SW 1271 (cell line): ENCODE measurements around the gene TNFRSF17.
"Not testable (repeated sequence)": the region's sequence is repeated elsewhere in the genome, so short reads cannot be mapped to it uniquely, and the experiment has no call there.

ENCODE experiments used
- DNase-seq, 2 experiments: peaks; one replicate each; lab custom pipeline; 2025; lab: John Stamatoyannopoulos, UW

Gene TNFRSF17

DNA sequence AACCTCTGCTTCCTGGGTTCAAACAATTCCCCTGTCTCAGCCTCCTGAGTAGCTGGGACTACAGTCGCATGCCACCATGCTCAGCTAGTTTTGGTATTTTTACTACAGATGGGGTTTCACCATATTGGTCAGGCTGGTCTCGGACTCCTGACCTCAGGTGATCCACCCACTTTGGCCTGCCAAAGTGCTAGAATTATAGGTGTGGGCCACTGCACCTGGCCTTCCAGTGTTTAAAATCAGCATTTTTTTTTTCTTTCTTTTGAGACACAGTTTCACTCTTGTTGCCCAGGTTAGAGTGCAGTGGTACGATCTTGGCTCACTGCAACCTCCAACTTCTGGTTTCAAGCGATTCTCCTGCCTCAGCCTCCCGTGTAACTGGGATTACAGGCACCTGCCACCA lies 5.3 kb downstream of the TNFRSF17 start:
- not testable (repeated sequence) for DNase-seq

DNA sequence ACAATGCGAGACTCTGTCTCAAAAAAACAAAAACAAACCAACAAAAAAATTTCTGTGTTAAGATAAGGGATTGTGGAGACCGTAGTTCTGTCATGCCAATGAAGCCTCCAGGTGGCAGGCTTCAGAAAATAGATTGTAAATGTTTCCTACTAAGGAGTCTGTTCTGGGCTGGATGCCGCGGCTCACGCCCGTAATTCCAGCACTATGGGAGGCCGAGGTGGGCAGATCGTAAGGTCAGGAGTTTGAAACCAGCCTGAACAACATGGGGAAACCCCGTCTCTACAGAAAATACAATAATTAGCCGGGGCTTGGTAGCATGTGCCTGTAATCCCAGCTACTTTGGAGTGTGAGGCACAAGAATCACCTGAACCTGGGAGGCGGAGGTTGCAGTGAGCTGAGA lies 7.1 kb downstream of the TNFRSF17 start:
- peak in 1 of 2 experiments; percentile 5 for DNase-seq

DNA sequence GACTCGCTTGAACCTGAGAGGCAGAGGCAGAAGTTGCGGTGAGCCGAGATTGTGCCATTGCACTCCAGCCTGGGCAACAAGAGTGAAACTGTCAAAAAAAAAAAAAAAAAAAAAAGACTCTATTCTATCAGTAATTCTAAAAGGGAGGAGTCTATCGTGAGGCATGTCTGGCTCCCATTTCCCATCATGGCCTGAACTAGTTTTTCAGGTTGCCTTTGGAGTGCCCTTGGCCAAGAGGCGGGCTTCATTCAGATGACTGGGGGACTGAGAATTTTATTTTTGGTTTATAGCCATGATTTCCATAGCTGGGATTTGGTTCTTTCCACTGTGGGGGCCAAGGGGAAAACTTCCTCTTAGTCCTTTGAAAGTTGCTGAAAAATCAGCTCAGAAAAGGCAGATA lies 8.1 kb downstream of the TNFRSF17 start:
- no peak for DNase-seq

DNA sequence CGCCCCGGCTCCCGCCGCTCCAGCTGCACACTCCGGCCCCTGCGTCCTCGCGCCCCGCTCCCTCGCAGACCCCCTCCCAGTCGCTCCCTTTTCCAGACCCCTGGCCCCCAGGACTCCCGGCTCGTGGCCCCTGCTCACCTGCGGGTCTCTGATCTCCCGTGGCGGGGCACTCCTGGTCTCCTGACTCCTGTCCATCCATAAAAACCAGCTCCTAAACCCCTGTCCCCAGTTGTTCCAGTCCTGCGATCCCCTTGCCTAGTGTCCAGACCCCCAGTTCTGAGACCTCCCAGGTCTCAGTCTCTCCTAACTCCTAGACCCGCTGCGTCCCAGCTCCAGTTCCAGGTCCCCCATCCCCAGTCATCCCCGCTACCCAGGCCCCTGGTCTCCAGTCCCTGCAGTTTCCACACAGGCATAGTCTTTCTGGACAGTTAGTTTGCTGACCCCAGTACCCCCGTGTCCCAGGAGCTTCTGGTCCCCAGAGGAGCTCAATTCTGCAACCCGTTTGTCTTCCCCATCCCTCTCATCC lies 11.9 kb downstream of the TNFRSF17 start:
- no peak for DNase-seq

DNA sequence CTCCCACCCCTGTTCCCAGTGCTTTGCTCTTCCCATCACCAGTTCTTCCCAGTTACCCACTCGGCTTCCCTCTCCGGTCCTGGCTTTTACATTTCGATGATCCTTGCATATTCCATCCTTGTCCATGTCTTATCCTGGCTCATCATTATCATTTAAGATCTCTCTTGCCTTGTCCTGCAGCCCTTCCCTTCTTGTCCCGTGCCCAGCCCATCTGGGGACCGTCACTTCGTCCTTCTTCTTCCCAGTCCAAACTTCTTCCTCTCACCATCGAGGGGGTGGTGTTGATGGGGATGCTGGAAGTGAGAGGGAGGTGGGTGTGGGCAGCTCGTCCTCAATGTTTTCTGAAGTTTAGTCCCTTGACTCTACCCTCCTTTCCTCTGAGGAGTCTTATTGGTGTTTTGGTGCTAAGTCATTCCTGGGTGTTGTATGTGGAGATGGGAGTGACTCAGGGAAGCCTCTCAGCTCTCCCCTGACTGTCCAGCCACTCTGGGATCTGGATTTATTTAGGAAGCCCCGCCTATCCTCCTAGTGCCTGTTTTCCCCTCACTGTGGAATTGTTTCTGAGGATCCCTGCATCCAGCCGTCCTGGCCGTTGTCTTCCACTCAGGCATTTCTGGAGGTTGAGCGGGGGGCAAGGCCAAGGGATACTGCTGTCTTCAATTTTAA lies 12.5 kb downstream of the TNFRSF17 start:
- DNase-seq = peak in 1 of 2 experiments; percentile 4

DNA sequence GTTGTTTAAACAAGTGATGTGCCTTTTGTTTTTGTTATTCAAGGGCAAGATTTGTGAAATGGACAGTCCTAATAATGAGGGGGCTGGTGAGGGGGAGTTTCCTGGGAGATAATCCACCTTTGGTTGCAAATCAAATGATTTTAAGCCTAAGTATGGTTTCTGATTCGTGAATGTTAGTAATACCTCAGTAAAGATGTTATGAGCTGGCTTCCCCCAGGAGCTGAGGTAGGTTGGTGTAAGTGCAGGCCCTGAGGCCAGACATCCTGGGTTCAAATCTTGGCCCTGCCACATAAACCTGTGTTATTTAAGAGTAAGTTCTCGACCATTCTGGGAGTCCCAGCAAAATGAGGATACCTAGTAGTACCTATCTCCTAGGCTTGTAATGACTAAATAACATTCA lies 13.1 kb downstream of the TNFRSF17 start:
- no peak for DNase-seq

DNA sequence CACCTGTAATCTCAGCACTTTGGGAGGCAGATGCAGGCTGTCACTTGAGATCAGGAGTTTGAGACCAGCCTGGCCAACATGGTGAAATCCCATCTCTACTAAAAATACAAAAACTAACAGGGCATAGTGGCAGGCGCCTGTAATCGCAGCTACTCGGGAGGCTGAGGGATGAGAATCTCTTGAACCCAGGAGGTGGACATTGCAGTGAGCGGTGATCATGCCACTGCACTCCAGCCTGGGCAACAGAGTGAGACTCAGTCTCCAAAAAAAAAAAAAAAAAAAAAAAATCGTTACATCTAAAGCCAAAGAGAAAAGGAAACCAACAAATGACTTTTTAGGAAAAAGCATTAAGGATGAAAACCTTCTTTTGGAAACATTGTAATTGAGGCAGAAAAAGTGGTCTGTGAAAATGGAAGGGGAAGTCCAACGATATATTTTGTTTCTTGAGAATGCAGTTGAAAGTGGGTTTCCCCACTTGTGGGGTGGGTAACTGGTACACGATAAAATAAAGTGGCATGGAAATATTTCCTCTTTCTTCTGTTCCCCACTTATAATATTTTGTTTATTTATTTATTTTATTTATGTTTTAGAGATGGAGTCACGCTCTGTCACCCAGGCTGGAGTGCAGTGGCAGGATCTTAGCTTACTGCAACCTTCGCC lies 14.1 kb downstream of the TNFRSF17 start:
- no peak for DNase-seq

DNA sequence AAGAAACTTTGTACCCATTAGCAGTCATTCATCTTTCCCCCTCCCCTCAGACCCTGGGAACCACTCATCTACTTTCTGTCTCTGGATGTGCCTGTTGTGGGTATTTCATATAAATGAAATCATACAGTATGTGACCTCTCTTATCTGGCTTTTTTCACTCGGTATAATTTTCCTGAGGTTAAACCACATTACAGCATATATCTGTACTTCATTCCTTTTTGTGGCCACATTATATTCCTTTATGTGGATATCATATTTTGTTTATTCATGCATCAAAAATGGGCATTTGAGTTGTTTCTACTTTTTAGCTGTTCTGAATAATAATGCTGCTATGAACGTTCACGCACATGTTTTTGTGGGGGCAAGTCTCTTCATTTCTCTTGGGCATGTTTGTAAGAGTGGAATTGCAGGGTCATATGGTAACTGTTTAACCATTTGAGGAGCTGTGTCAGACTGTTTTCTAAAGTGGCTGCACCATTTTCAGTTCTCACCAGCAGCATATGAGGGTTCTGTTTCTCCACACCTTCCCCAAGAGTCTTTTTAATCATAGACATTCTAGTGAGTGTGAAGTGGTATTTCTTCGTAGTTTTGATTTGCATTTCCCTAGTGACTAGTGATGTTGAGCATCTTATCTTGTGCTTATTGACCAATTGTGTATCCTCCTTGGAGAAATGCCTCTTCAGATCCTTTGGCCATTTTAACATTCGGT lies 15.3 kb downstream of the TNFRSF17 start:
- no peak for DNase-seq

DNA sequence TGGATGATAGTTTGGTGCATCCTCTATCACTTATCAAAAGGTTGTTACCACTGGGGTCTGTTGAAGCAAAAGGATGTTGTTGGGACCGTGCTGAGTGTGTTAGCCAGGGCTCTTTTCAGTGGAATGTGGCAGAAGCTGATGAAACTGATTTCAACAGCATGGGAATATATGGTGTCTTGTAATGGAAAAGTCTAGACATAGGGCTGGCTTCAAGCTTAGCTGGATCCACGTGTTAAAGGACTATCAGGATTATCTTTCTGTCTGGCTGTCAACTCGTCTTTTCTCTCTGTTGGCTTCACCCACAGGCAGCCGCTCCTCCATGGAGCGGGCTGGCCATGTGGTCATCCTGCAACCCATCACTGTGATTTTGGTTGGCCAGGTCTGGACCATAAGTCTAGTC lies 20.2 kb downstream of the TNFRSF17 start:
- DNase-seq = no peak

DNA sequence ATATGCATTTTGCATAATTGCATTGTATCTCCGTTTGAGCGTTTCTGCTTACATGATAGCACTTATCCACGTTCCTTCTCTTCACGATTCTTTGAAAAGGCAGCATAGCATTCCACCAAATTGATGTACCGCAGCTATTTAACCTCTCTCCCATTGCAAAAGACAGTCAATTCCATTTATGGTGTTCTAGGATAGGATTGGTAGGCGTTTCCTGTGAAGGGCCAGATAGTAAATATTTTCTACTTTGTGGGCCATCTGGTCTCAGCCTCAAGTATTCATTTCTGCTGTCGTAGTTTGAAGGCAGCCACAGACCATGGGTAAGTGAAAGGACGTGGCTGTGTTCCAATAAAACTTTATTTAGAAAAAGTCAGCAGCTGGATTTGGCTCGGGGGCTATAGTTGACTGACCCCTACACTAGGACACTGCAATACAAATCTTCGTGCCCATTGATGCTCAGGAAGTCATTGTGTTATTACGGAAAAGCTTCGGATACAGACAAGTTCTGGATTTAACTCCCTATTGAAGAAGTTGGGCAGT lies 21.6 kb downstream of the TNFRSF17 start:
- DNase-seq = no peak

DNA sequence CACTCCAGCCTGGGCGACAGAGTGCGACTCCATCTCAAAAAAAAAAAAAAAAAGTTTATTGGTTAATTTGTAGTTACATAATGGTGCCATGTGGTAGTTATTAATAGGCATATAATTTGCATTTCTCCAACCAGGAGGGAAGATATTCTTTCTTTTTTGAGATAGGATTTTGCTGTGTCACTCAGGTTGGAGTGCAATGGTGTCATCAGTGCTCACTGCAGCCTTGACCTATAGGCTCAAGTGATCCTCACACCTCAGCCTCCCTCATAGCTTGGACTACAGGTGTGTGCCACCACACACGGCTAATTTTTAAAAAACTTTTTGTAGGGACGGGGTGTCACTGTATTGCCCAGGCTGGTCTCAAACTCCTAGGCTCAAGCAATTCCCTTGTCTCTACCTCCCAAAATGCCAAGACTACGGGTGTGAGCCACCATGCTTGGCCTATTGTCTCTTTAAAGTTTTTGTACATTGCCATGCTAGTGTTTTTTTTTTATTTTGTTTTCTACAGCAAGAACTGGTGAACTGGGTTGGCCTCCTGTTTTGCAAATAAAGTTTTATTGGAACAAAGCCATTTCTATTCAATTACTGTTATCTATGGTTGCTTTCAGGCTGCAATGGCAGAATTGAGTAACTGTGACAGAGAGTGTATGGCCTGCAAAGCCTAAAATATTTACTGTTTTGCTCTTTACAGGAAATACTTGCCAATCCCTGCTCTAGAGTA lies 23.4 kb downstream of the TNFRSF17 start:
- DNase-seq = no peak

DNA sequence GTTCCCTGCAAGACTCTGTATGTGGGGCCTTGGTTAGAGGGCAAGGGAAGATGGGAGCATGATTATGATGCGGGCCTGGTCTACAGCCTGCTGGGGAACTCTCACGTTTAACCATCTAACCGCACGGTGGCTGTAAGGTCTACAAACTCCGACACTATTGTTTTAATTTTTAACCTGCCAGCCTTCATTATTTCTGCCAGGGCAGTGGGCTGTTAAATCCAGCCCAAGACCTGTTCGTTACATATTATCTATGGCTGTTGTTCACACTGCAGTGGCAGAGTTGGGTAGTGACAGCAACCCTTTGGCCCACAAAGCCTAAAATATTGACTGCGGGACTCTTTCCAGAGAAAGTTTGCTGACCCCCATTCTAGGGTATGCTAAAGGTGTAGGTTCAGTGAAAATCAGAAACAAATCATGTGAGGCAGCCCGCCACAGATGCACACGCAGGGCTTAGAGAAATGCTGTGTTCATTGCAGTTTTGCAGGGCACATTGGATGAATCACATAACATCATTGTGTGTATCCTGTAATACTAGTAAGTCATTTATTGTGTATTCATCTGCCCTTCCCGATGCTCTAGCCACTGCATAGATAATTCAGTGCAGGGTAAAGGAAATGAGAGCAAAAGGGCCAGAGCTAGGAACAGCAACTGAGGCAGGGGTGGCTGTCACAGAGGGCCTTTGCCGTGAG lies 25.8 kb downstream of the TNFRSF17 start:
- no peak for DNase-seq

DNA sequence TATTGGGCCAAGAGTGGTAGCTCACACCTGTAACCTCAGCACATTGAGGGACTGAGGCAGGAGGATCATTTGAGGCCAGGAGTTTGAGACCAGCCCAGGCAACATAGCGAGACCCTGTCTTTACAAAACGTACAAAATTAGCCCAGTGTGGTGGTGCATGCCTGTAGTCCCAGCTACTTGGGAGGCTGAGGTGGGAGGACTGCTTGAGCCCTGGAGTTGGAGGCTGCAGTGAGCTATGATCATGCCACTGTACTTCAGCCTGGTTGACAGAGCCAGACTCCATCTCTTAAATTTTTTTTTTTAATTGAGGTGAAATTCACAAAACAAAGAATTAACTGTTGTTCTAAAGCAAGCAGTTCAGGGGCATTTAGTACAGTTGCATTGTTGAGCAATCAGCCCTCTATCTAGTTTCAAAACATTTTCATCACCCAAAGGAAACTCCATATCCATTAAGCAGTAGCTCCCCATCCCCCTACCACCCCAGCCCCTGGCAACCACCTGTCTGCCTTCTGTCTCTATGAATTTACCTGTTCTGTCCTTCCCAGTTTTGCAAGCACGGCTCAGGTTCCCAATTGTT lies 27.1 kb downstream of the TNFRSF17 start:
- no peak for DNase-seq

DNA sequence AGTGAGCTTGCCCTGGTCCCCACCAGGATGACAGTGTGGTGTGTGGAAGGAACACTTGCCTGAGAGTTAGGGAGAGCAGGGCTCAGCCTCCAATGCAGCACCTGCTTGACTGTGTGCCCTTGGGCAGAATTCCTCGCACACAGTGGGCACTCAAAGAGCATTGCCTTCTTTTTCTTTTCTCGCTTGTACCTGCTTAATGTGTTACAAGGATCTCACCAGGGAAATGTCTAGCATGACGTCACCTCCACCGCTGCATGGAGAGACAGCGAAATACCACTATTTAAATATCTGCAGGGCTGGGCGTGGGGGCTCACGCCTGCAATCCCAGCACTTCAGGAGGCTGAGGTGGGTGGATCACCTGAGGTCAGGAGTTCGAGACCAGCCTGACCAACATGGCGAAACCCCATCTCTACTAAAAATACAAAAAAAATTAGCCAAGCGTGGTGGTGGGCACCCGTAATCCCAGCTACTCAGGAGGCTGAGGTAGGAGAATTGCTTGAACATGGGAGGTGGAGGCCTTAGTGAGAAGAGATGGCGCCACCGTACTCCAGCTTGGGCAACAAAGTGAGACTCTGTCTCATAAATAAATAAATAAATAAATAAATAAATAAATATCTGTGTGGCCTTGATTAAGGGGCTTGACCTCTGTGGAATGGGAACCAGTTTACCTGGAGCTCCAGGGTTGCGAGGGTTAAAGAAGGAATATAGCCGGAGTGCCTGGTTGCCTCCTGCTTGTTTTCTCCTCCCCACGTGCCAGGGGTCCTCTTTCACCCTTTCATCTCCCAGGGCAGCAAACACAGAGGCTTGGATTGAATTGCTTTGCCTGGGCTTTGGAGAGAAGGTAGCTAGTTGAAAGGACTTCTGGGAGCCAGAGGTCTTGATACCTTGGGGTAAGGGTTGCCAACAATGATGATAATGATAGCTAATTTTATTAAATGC lies 27.8 kb downstream of the TNFRSF17 start:
- no peak for DNase-seq

DNA sequence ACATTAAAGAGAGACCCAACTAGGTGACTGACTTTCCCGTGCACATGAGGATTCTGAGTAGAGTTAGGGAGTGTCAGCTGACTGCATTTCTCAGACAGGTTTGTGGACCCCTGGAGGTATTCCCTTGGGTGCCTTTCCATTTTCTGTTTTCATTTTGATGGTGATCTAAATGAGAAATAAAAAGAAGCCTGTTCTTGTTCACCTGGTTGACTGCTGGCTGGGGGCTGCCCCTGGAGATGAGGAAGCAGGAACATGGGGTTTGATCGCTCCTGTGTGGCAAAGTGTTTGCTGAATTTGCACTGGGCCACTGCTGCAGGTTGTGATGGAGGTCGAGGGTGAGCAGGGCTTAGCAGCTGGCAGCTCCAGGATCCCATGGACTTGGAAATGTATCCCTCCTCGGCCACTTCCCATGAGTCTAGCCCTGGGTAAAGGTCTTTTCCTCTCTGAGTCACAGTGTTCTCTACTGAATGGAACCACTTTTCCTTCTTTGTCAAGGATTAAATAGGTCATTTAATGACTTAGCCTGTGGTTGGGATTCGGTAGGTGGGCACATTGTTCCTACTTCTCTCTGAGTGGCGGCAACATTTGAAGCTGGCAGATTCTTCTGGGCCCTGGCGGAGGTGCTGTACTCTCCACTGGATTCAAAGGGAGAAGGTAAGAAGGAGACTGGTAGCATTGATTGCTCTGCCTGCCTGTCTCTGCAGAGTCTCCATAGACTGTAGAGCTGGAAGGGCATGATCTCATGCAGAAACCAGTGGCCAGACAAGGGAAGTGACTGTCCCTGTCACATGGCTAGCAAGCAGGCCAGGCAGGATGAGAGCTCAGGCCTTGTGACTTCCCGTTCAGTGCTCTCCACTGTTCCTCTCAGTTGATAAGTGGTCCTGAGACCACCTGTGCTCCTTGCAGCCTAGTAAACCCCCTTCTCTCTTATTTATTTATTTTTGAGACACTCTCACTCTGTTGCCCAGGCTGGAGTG lies 29.4 kb downstream of the TNFRSF17 start:
- DNase-seq = no peak

DNA sequence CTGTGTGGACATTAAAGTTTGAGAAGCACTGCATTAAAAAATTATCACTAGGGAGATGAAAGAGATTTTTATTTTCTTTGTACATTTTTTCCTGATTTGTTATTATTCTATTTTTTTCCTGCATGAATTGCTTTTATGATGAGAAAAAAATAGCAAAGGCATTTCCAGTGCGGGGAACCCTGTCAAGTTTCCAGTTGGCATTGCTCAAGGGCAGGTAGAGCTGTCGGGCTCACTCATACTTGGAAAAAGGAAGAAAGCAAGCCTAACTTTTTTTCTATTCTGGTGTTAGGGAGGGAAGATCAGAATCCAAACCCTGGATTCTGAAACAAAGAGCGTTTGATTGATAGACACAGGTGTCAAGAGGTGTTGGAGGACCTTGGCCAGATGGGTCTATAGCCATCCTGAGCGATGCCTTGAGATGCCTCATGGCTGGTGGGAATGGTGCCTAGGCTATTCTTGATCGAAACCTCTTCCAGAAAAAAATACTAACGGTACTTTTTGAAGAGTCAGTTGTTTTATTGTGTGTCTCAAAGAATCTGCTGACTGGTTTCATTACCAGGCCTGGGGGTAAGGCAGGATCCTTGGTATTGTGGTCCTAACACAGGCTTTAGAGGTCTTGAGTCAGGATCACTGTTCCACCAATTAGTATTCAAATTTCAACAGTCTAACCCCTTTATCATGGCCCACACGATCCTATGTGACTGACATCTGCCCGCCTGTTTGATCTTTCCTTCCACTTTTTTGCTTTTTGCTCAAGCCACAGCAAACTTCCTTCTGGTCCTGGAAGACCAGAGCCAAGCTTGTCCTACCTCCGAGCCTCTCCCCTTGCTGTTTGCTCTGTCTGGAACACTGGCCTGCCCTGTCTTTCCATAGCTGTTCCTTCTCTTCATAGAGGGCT lies 31.7 kb downstream of the TNFRSF17 start:
- no peak for DNase-seq

DNA sequence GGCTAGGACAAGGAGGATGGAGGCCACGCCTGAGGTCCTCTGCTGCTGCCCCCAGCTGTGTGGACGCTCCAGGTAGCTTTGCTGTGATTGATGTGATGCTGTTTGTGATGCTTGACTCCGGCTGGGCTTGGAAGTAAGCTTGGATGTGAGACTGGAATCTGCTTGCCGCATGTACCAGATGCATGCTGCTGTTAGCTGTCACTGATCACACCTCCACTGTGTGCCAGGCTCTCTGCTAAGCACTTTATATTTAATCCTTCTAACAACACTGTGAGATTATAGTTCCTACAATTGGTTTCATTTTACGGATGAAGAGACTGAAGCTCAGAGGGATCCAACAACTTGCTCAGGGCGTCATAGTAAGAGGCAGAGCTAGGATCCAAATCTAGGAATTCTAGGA lies 35.0 kb downstream of the TNFRSF17 start:
- no peak for DNase-seq
